Measurements from ENCODE around the gene GALNT6. TPM values are rescaled to one million over a fixed set of nuclear protein-coding genes. Genes with fewer than 3 reads are reported as not detected.

GALNT6 gene
- total and polyA plus RNA-seq, 8 donors = 3.4 to 155 (median 24.6) TPM

GRCh38 chr12:51334764-51335163 lies 56.4 kb downstream of the GALNT6 start:
- intact Hi-C loops (cut with DNase I; ENCODE audit: low total_unique reads) = loop anchor here (10.0 kb wide), 1 partner anchor 50 kb away; no protein-coding TSS in a partner anchor
- DNase-seq = no peak
- no peak for TF ChIP-seq EP300 (IDR thresholded peaks at IDR 0.05)
- TF ChIP-seq POLR2AphosphoS5 (IDR thresholded peaks at IDR 0.05) = no peak
- TF ChIP-seq POLR2A (IDR thresholded peaks at IDR 0.05) = no peak
- TF ChIP-seq, protein P1, sequence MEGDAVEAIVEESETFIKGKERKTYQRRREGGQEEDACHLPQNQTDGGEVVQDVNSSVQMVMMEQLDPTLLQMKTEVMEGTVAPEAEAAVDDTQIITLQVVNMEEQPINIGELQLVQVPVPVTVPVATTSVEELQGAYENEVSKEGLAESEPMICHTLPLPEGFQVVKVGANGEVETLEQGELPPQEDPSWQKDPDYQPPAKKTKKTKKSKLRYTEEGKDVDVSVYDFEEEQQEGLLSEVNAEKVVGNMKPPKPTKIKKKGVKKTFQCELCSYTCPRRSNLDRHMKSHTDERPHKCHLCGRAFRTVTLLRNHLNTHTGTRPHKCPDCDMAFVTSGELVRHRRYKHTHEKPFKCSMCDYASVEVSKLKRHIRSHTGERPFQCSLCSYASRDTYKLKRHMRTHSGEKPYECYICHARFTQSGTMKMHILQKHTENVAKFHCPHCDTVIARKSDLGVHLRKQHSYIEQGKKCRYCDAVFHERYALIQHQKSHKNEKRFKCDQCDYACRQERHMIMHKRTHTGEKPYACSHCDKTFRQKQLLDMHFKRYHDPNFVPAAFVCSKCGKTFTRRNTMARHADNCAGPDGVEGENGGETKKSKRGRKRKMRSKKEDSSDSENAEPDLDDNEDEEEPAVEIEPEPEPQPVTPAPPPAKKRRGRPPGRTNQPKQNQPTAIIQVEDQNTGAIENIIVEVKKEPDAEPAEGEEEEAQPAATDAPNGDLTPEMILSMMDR (IDR thresholded peaks at IDR 0.05) = no peak
- H3K4me1 ChIP-seq = no peaks in the 10 kb centered on the region
- H3K9me3 ChIP-seq = no peaks in the 10 kb centered on the region
- peaks cover 0 to 4% (median 0%) of the 10 kb centered on the region in 3 donors for H3K27me3 ChIP-seq
- no peak overlapping the region for H3K4me3 ChIP-seq
- no peak overlapping the region for H3K27ac ChIP-seq
- 71 to 79% (median 78%) methylated on average over 4 of the region's 4 CpGs for WGBS, 5 donors
- H3K36me3 ChIP-seq = no peaks in the 10 kb centered on the region

- WGBS, 5 donors = 66 to 73% (median 69%) methylated on average over 6 of the region's 6 CpGs
- Histone ChIP-seq H3K9me3 (no peaks in the 10 kb centered on the region), H3K27me3 (peaks cover 0 to 4% (median 0%) of the 10 kb centered on the region in 3 donors), H3K4me1 (peaks cover 0 to 5% (median 0%) of the 10 kb centered on the region in 4 donors), H3K27ac (no peak overlapping the region), H3K36me3 (no peaks in the 10 kb centered on the region), H3K4me3 (no peak overlapping the region)
- no peak for TF ChIP-seq POLR2AphosphoS5 (IDR thresholded peaks at IDR 0.05)
- intact Hi-C loops (cut with DNase I; ENCODE audit: low total_unique reads) = loop anchor here (10.0 kb wide), 1 partner anchor 49 kb away; no protein-coding TSS in a partner anchor
- DNase-seq = no peak
Observed at GRCh38 chr12:51333536-51333935, 57.7 kb downstream of the GALNT6 start.

- Histone ChIP-seq H3K27me3 (no peaks in the 10 kb centered on the region), H3K27ac (no peak overlapping the region), H3K4me3 (no peak overlapping the region), H3K36me3 (no peaks in the 10 kb centered on the region), H3K4me1 (peaks cover 0 to 36% (median 0%) of the 10 kb centered on the region in 4 donors), H3K9me3 (no peaks in the 10 kb centered on the region)
- no peak for TF ChIP-seq POLR2AphosphoS5 (IDR thresholded peaks at IDR 0.05)
- no peak for TF ChIP-seq EP300 (IDR thresholded peaks at IDR 0.05)
- no peak for TF ChIP-seq POLR2A (IDR thresholded peaks at IDR 0.05)
- TF ChIP-seq, protein P1 (IDR thresholded peaks at IDR 0.05) = no peak
- no peak for DNase-seq
- intact Hi-C loops (cut with DNase I; ENCODE audit: low total_unique reads) = loop anchor here (10.0 kb wide), 1 partner anchor 45 kb away; no protein-coding TSS in a partner anchor
Observed at GRCh38 chr12:51330186-51330585, 61.0 kb downstream of the GALNT6 start.

GRCh38 chr12:51329742-51330141 lies 61.5 kb downstream of the GALNT6 start:
- H3K4me1 ChIP-seq = peaks cover 0 to 40% (median 0%) of the 10 kb centered on the region in 4 donors
- no peak overlapping the region for H3K4me3 ChIP-seq
- WGBS, 5 donors = 69 to 86% (median 79%) methylated on average over 5 of the region's 5 CpGs
- TF ChIP-seq, protein P1 (IDR thresholded peaks at IDR 0.05) = no peak
- TF ChIP-seq POLR2AphosphoS5 (IDR thresholded peaks at IDR 0.05) = no peak
- no peak for TF ChIP-seq POLR2A (IDR thresholded peaks at IDR 0.05)
- H3K27me3 ChIP-seq = no peaks in the 10 kb centered on the region
- intact Hi-C loops (cut with DNase I; ENCODE audit: low total_unique reads) = loop anchor here (10.0 kb wide), 1 partner anchor 45 kb away; no protein-coding TSS in a partner anchor
- no peaks in the 10 kb centered on the region for H3K36me3 ChIP-seq
- no peaks in the 10 kb centered on the region for H3K9me3 ChIP-seq
- DNase-seq = no peak
- no peak overlapping the region for H3K27ac ChIP-seq

- no peaks in the 10 kb centered on the region for H3K36me3 ChIP-seq
- TF ChIP-seq EP300 (IDR thresholded peaks at IDR 0.05) (no peak), POLR2AphosphoS5 (IDR thresholded peaks at IDR 0.05) (no peak), POLR2A (IDR thresholded peaks at IDR 0.05) (no peak)
- TF ChIP-seq, protein P1 (IDR thresholded peaks at IDR 0.05) = no peak
- WGBS, 5 donors = 77 to 89% (median 80%) methylated on average over 4 of the region's 4 CpGs
- no peak overlapping the region for H3K4me3 ChIP-seq
- no peaks in the 10 kb centered on the region for H3K27me3 ChIP-seq
- DNase-seq = no peak
- peaks cover 0 to 47% (median 0%) of the 10 kb centered on the region in 4 donors for H3K4me1 ChIP-seq
- H3K9me3 ChIP-seq = no peaks in the 10 kb centered on the region
- intact Hi-C loops (cut with DNase I; ENCODE audit: low total_unique reads) = no loop called here
- H3K27ac ChIP-seq = no peak overlapping the region
Observed at GRCh38 chr12:51328587-51328986, 62.6 kb downstream of the GALNT6 start.

Measured in stomach (tissue), 9 donors.